Vagina (tissue), 2 donors: Measurements from ENCODE around the gene TRPC4. TPM values are rescaled to one million over a fixed set of nuclear protein-coding genes. Genes with fewer than 3 reads are reported as not detected.

ENCODE experiments used
- DNase-seq, 2 donors: peaks; one replicate each; pipeline ENCODE4 v3.0.0-alpha.2; 2017; ENCODE audit errors: extremely low spot score in 2 of 2
- H3K27ac ChIP-seq: fragments of 200-600 bp; sonication (generic); one replicate; pipeline ENCODE4 v1.5.1; 2019
- H3K27me3 ChIP-seq: fragments of 200-600 bp; sonication (generic); one replicate; pipeline ENCODE4 v1.5.1; 2019
- H3K36me3 ChIP-seq, 2 donors: fragments of 200-600 bp; sonication (generic); one replicate each; pipeline ENCODE4 v1.5.1; 2017 to 2019
- H3K4me1 ChIP-seq: fragments of 200-600 bp; sonication (generic); one replicate; pipeline ENCODE4 v1.5.1; 2019
- H3K4me3 ChIP-seq, 2 donors: fragments of 200-600 bp; sonication (generic); 1 replicate in 1 of 2; 2 replicates in 1 of 2; pipeline ENCODE4 v1.5.1; 2016 to 2019
- H3K9me3 ChIP-seq: fragments of 200-600 bp; sonication (generic); one replicate; pipeline ENCODE4 v1.5.1; 2019
- POLR2A ChIP-seq, 2 donors: fragments of 450-650 bp; IDR thresholded peaks; one replicate each; pipeline ENCODE4 v1.6.1; 2017; ENCODE audit warnings: antibody characterized with exemption in 2 of 2, mild to moderate bottlenecking in 2 of 2, moderate library complexity in 2 of 2
- POLR2AphosphoS5 ChIP-seq, 2 donors: sonication (generic); formaldehyde crosslinking; IDR thresholded peaks; one replicate each; pipeline ENCODE4 v1.9.0; 2017; ENCODE audit warnings: antibody characterized with exemption in 2 of 2, mild to moderate bottlenecking in 2 of 2, low read depth in 1 of 2; ENCODE audit not compliant: insufficient read depth in 1 of 2
- intact Hi-C: fragments of 100-400 bp; cut with DNase I; formaldehyde crosslinking; loops from one replicate; pipeline ENCODE4 v1.15.1; 2023
- total RNA-seq: library from RNA; depleted of rRNA; stranded (reverse); fragments of >200 nt; gene quantifications from one replicate; pipeline ENCODE4 v1.2.3, GENCODE V29; 2016
- TF ChIP-seq, protein P1 (sequence below), 3 experiments: fragments of 450-650 bp in 2 of 3; fragments of 200-600 bp in 1 of 3; sonication (generic) in 1 of 3; IDR thresholded peaks; one replicate each; pipeline ENCODE4 v1.5.1; 2017 to 2019; ENCODE audit warnings: antibody characterized with exemption in 3 of 3, mild to moderate bottlenecking in 2 of 3, moderate library complexity in 2 of 3

TRPC4 gene
- total RNA-seq, 1 donor from 2014 or later = 8.3 TPM

GRCh38 chr13:37640499-37640898 is 229.1 kb downstream of the TRPC4 start:
- H3K36me3 ChIP-seq = no peaks in the 10 kb centered on the region
- H3K27me3 ChIP-seq = no peaks in the 10 kb centered on the region
- no peaks in the 10 kb centered on the region for H3K9me3 ChIP-seq
- no peak overlapping the region for H3K4me3 ChIP-seq
- TF ChIP-seq, protein P1, sequence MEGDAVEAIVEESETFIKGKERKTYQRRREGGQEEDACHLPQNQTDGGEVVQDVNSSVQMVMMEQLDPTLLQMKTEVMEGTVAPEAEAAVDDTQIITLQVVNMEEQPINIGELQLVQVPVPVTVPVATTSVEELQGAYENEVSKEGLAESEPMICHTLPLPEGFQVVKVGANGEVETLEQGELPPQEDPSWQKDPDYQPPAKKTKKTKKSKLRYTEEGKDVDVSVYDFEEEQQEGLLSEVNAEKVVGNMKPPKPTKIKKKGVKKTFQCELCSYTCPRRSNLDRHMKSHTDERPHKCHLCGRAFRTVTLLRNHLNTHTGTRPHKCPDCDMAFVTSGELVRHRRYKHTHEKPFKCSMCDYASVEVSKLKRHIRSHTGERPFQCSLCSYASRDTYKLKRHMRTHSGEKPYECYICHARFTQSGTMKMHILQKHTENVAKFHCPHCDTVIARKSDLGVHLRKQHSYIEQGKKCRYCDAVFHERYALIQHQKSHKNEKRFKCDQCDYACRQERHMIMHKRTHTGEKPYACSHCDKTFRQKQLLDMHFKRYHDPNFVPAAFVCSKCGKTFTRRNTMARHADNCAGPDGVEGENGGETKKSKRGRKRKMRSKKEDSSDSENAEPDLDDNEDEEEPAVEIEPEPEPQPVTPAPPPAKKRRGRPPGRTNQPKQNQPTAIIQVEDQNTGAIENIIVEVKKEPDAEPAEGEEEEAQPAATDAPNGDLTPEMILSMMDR (IDR thresholded peaks at IDR 0.05) = peak in 1 of 3 experiments; percentile 42
- TF ChIP-seq POLR2A (IDR thresholded peaks at IDR 0.05) = no peak
- H3K4me1 ChIP-seq = no peaks in the 10 kb centered on the region
- intact Hi-C loops = no loop called here
- H3K27ac ChIP-seq = no peak overlapping the region
- no peak for DNase-seq

DNA sequence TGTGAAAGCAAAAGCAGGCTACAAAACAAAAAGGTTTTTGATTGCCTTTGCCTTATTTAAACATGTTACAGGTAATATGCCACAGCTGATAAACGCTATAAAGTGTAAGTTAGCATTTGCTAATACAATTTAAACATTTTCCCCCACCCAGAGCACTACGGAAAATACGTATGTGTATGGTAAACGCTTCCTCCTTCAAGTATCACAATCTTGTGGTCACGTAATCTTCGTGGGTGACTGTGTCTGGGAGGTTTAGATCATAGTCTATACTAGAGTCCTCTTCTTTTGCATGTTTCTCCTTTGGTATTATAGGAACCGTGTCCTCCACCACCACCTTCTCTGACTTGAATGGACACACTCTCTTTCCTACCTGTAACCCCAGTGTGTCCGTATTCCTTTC is 232.9 kb downstream of the TRPC4 start:
- Histone ChIP-seq H3K27ac (no peak overlapping the region), H3K4me3 (no peak overlapping the region), H3K36me3 (no peaks in the 10 kb centered on the region), H3K27me3 (no peaks in the 10 kb centered on the region), H3K9me3 (no peaks in the 10 kb centered on the region), H3K4me1 (no peaks in the 10 kb centered on the region)
- intact Hi-C loops = no loop called here
- DNase-seq = no peak
- TF ChIP-seq POLR2A (IDR thresholded peaks at IDR 0.05) = no peak
- TF ChIP-seq POLR2AphosphoS5 (IDR thresholded peaks at IDR 0.05; ENCODE audit: insufficient read depth in 1 of 2, low read depth in 1 of 2) = no peak
- TF ChIP-seq, protein P1 (IDR thresholded peaks at IDR 0.05) = no peak

DNA sequence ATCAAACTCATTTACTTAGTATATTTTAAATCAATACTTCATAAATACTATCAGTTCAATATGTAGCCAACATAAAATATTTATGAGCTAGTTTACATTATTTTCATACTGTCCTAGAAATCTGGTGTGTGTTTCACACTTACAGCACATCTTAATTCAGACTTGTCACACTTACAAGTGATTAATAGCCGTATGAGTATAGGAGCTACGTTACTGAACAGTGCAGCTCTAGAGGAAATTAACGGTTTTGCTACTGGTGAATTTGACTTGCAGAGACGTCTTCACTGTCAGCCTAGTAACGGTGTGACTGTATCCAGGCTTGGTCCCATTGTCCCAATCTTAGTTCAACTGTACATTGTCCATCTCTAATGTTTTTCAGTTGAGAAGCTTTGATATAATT is 237.3 kb downstream of the TRPC4 start:
- no peaks in the 10 kb centered on the region for H3K36me3 ChIP-seq
- no peak for DNase-seq
- H3K27ac ChIP-seq = no peak overlapping the region
- no peaks in the 10 kb centered on the region for H3K9me3 ChIP-seq
- H3K4me3 ChIP-seq = no peak overlapping the region
- no peaks in the 10 kb centered on the region for H3K4me1 ChIP-seq
- TF ChIP-seq POLR2A (IDR thresholded peaks at IDR 0.05) (no peak), POLR2AphosphoS5 (IDR thresholded peaks at IDR 0.05; ENCODE audit: insufficient read depth in 1 of 2, low read depth in 1 of 2) (no peak)
- TF ChIP-seq, protein P1 (IDR thresholded peaks at IDR 0.05) = no peak
- intact Hi-C loops = no loop called here
- no peaks in the 10 kb centered on the region for H3K27me3 ChIP-seq

DNA sequence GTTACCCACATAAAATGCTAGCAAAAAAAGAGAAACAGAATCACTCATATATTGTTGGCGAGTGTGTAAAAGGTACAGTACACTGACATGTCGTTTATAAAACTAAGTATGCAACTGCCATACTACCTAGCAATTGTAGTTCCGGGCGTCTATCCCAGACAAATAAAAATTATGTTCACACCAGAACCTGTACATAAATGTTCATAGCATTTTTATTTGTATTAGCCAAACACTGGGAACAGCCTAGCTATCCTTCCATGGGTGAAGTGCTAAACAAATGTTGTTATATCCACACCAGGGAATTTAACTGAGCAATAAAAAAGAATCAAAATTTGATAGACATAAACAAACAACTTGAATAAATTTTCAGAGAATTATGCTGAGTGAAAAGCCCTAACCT is 242.1 kb downstream of the TRPC4 start:
- Histone ChIP-seq H3K27me3 (no peaks in the 10 kb centered on the region), H3K4me1 (no peaks in the 10 kb centered on the region), H3K36me3 (no peaks in the 10 kb centered on the region), H3K9me3 (no peaks in the 10 kb centered on the region), H3K27ac (no peak overlapping the region), H3K4me3 (no peak overlapping the region)
- intact Hi-C loops = no loop called here
- no peak for TF ChIP-seq POLR2A (IDR thresholded peaks at IDR 0.05)
- TF ChIP-seq POLR2AphosphoS5 (IDR thresholded peaks at IDR 0.05; ENCODE audit: insufficient read depth in 1 of 2, low read depth in 1 of 2) = no peak
- TF ChIP-seq, protein P1 (IDR thresholded peaks at IDR 0.05) = no peak
- DNase-seq = no peak

DNA sequence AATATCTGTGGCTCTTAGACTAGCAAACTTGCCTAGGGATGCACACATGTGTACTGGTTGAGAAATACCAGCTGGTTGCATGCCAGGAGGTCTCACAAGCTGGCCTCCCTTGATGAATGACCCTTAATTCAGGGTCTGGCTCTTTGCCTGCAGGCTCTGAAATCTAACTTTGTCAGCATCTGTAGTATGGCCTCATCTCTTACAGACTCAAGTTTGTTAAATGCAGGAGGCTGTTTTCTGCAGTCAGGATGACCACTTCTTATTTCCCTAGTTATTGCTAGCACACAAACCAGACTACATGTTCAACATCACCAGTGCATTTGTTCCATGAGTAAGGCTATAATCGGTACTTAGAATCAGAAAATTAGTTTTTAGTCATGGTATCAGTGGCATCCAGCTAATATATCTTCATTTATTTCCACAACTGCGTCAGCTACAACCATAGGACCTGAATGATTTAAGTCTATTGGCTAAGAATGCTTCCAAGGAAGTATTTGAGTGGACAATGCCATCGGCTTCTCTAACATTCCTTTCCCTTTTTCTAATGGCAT is 247.7 kb downstream of the TRPC4 start:
- no peak for DNase-seq
- H3K4me1 ChIP-seq = no peaks in the 10 kb centered on the region
- no peak overlapping the region for H3K4me3 ChIP-seq
- H3K27me3 ChIP-seq = no peaks in the 10 kb centered on the region
- H3K9me3 ChIP-seq = no peaks in the 10 kb centered on the region
- H3K36me3 ChIP-seq = no peaks in the 10 kb centered on the region
- TF ChIP-seq POLR2A (IDR thresholded peaks at IDR 0.05) = no peak
- TF ChIP-seq POLR2AphosphoS5 (IDR thresholded peaks at IDR 0.05; ENCODE audit: insufficient read depth in 1 of 2, low read depth in 1 of 2) = no peak
- TF ChIP-seq, protein P1 (IDR thresholded peaks at IDR 0.05) = no peak
- no peak overlapping the region for H3K27ac ChIP-seq
- intact Hi-C loops = no loop called here
